Gastrocnemius medialis (tissue), 4 donors: ENCODE results near the gene RXRA. TPM values are rescaled to one million over a fixed set of nuclear protein-coding genes. Genes with fewer than 3 reads are reported as not detected.

ENCODE experiments used
- ATAC-seq, 2 donors: fragments of 150-250 bp; one replicate each; pipeline ENCODE4 v1.9.1; 2016
- DNase-seq, 2 donors: peaks; one replicate each; pipeline ENCODE4 v3.0.0-alpha.2; 2019
- H3K27ac ChIP-seq, 4 donors: fragments of 200-600 bp; sonication (generic); 1 replicate in 1 of 4; 2 replicates in 3 of 4; pipeline ENCODE4 v1.5.1; 2016 to 2018; ENCODE audit warnings: mild to moderate bottlenecking in 2 of 4, moderate library complexity in 1 of 4
- H3K27me3 ChIP-seq, 3 donors: fragments of 200-600 bp; sonication (generic) in 2 of 3; 1 replicate in 1 of 3; 2 replicates in 2 of 3; pipeline versions ENCODE4 v1.5.1 to v1.6.0; 2016 to 2019; ENCODE audit warnings: mild to moderate bottlenecking in 1 of 3, moderate library complexity in 1 of 3
- H3K36me3 ChIP-seq, 2 donors: fragments of 200-600 bp; sonication (generic) in 1 of 2; one replicate each; pipeline ENCODE4 v1.5.1; 2017 to 2018
- H3K4me1 ChIP-seq, 2 donors: fragments of 200-600 bp; sonication (generic) in 1 of 2; one replicate each; pipeline ENCODE4 v1.5.1; 2016 to 2017; ENCODE audit warnings: mild to moderate bottlenecking in 2 of 2
- H3K4me3 ChIP-seq, 4 donors: fragments of 200-600 bp; sonication (generic) in 3 of 4; 1 replicate in 1 of 4; 2 replicates in 3 of 4; pipeline ENCODE4 v1.5.1; 2016 to 2019; ENCODE audit warnings: mild to moderate bottlenecking in 2 of 4
- H3K9me3 ChIP-seq, 3 donors: fragments of 200-600 bp; sonication (generic) in 2 of 3; 1 replicate in 1 of 3; 2 replicates in 2 of 3; pipeline ENCODE4 v1.5.1; 2016 to 2019
- POLR2A ChIP-seq, 2 donors: fragments of 450-650 bp; IDR thresholded peaks; one replicate each; pipeline ENCODE4 v1.6.1; 2017; ENCODE audit warnings: antibody characterized with exemption in 2 of 2, mild to moderate bottlenecking in 2 of 2, moderate library complexity in 2 of 2
- in situ Hi-C, 4 donors: fragments of 200-750 bp; cut with MboI; loops; one replicate each; pipeline versions ENCODE4 v1.15.0 to v1.8.0; 2017; ENCODE audit warnings: low sequenced_read_pairs in 4 of 4
- intact Hi-C: fragments of 100-400 bp; cut with DNase I; formaldehyde crosslinking; loops from one replicate; pipeline ENCODE4 v1.15.1; 2023; ENCODE audit warnings: low total_unique reads
- total RNA-seq, 4 donors: library from RNA; depleted of rRNA; stranded (reverse); fragments of >200 nt; gene quantifications; one replicate each; pipeline versions ENCODE4 v1.1.0 to v1.2.3, GENCODE V29; 2016
- TF ChIP-seq, protein P1 (sequence below), 5 experiments: fragments of 450-650 bp in 3 of 5; fragments of 200-600 bp in 2 of 5; sonication (generic) in 2 of 5; IDR thresholded peaks in 4 of 5; conservative IDR thresholded peaks in 1 of 5; 1 replicate in 4 of 5; 2 replicates in 1 of 5; pipeline ENCODE4 v1.5.1; 2016 to 2019; ENCODE audit warnings: antibody characterized with exemption in 5 of 5, mild to moderate bottlenecking in 3 of 5, moderate library complexity in 3 of 5

RXRA gene
- total RNA-seq, 4 donors from 2014 or later = 70.8 to 224 (median 160) TPM

GRCh38 chr9:134350416-134350994, 24.2 kb downstream of the RXRA start:
- Histone ChIP-seq H3K27me3 (no peaks in the 10 kb centered on the region), H3K27ac (peak overlapping the region; percentile 85 to 94 (median 88)), H3K4me1 (peaks cover 97 to 100% of the 10 kb centered on the region in 2 donors), H3K36me3 (no peaks in the 10 kb centered on the region), H3K4me3 (no peak overlapping the region), H3K9me3 (no peaks in the 10 kb centered on the region)
- intact Hi-C loops (loop anchor here (2.0 kb wide), 1 partner anchor 14 kb away; no protein-coding TSS in a partner anchor), in situ Hi-C loops (no loop called here)
- TF ChIP-seq, protein P1, sequence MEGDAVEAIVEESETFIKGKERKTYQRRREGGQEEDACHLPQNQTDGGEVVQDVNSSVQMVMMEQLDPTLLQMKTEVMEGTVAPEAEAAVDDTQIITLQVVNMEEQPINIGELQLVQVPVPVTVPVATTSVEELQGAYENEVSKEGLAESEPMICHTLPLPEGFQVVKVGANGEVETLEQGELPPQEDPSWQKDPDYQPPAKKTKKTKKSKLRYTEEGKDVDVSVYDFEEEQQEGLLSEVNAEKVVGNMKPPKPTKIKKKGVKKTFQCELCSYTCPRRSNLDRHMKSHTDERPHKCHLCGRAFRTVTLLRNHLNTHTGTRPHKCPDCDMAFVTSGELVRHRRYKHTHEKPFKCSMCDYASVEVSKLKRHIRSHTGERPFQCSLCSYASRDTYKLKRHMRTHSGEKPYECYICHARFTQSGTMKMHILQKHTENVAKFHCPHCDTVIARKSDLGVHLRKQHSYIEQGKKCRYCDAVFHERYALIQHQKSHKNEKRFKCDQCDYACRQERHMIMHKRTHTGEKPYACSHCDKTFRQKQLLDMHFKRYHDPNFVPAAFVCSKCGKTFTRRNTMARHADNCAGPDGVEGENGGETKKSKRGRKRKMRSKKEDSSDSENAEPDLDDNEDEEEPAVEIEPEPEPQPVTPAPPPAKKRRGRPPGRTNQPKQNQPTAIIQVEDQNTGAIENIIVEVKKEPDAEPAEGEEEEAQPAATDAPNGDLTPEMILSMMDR (IDR thresholded peaks at IDR 0.05 in 4 of 5, conservative IDR thresholded peaks at IDR 0.05 in 1 of 5) = no peak
- no peak for TF ChIP-seq POLR2A (IDR thresholded peaks at IDR 0.05)
- ATAC-seq = no peak
- no peak for DNase-seq

DNA sequence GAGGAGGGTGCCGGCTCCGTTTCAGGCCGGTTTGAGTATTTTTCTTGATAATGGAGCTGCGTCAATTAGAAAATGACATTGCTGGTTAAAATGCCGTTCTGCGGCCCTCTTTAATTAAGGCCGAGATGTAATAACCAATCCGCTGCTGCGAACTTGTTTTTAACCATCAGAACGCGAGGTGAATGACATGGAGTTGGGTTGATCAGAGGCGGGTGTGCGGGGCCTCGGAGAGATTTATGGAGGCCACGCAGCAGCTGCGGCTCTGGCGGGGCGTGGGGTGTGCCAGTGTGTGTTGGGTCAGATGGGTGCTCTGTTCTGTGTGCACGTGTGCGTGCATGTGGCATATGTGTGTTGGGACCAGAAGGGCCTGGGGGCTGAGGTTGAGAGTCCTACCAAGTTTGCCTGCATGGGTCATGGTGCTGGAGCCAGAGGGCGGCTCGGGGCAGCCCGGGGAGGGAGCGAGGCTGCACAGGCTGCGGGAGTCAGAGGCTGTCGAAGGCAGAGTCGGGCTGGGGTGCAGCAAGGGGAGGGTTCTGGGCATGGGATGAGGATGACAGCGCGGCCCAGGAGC, 25.4 kb downstream of the RXRA start:
- TF ChIP-seq, protein P1 (IDR thresholded peaks at IDR 0.05 in 4 of 5, conservative IDR thresholded peaks at IDR 0.05 in 1 of 5) = no peak
- no peak for TF ChIP-seq POLR2A (IDR thresholded peaks at IDR 0.05)
- peak overlapping the region; percentile 85 to 94 (median 88) for H3K27ac ChIP-seq
- in situ Hi-C loops = no loop called here
- no peaks in the 10 kb centered on the region for H3K27me3 ChIP-seq
- no peaks in the 10 kb centered on the region for H3K36me3 ChIP-seq
- no peak overlapping the region for H3K4me3 ChIP-seq
- DNase-seq (no peak), ATAC-seq (no peak)
- intact Hi-C loops = loop anchor here (2.0 kb wide), 1 partner anchor 15 kb away; no protein-coding TSS in a partner anchor
- H3K4me1 ChIP-seq = peaks cover 97 to 100% of the 10 kb centered on the region in 2 donors
- no peaks in the 10 kb centered on the region for H3K9me3 ChIP-seq

DNA sequence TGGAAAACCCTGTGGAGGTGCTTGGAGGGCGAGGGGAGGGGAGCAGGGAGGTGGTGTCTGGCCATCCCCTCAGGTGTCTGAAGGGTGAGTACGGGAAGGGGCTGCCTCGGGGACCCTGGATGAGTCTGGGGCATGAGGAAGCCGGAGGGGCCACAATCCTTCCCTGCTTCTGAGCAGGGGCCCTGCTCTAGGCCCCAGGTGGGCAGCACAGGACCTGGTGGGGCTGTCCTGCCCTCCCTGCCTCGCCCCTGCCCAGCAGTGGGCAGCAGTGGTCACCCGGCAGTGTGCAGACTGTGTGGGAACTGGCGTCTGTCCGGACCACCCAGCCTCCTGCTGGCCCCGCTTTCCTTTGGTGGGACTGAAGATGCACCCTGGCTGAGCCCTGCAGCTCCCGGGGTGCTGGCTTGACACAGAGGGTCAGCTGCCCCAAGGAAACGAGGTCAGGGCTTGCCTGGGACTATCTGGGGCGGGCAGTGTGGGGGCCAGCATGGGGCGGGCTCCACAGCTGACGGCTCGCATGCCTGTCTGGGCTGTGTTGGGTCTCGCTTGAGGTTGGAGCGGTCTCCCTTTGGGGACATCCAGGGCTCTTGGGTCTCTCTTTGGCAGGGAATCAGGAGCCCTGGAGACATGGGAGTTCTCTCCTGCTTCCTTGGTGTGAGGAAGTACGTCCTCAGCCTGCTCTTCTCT, 26.1 kb downstream of the RXRA start:
- peak; percentile 29 to 34 for ATAC-seq
- TF ChIP-seq, protein P1 (IDR thresholded peaks at IDR 0.05 in 4 of 5, conservative IDR thresholded peaks at IDR 0.05 in 1 of 5) = peak in 1 of 5 experiments; percentile 27
- TF ChIP-seq POLR2A (IDR thresholded peaks at IDR 0.05) = no peak

GRCh38 chr9:134353539-134353938, 27.3 kb downstream of the RXRA start:
- Histone ChIP-seq H3K9me3 (no peaks in the 10 kb centered on the region), H3K27me3 (no peaks in the 10 kb centered on the region), H3K36me3 (no peaks in the 10 kb centered on the region), H3K27ac (peak overlapping the region; percentile 85 to 94 (median 88)), H3K4me1 (peaks cover 97 to 98% of the 10 kb centered on the region in 2 donors), H3K4me3 (no peak overlapping the region)
- ATAC-seq (peak; percentile 65 to 68), DNase-seq (peak; percentile 75 to 92)
- intact Hi-C loops = no loop called here
- TF ChIP-seq, protein P1 (IDR thresholded peaks at IDR 0.05 in 4 of 5, conservative IDR thresholded peaks at IDR 0.05 in 1 of 5) = no peak
- TF ChIP-seq POLR2A (IDR thresholded peaks at IDR 0.05) = peak in 1 of 2 donors; percentile 10
- in situ Hi-C loops = no loop called here

More for the DNA sequence above, 26.1 kb downstream of the RXRA start:
- no peaks in the 10 kb centered on the region for H3K9me3 ChIP-seq
- no peak overlapping the region for H3K4me3 ChIP-seq
- intact Hi-C loops = no loop called here
- DNase-seq = no peak
- in situ Hi-C loops = no loop called here
- no peaks in the 10 kb centered on the region for H3K36me3 ChIP-seq
- peaks cover 97 to 98% of the 10 kb centered on the region in 2 donors for H3K4me1 ChIP-seq
- H3K27me3 ChIP-seq = no peaks in the 10 kb centered on the region
- H3K27ac ChIP-seq = peak overlapping the region; percentile 85 to 94 (median 88)
